SU-DHL-6 (cell line): Measurements from ENCODE around the gene NOTCH2.

ENCODE experiments used
- H2AFZ ChIP-seq: fragments of 200-600 bp; sonication (generic); 2 replicates; pipeline ENCODE4 v1.6.1; 2014; ENCODE audit warnings: low read depth, mild to moderate bottlenecking, moderate library complexity, mixed read lengths, antibody characterized with exemption, low read length; ENCODE audit not compliant: severe bottlenecking
- H3F3A ChIP-seq: fragments of 200-600 bp; shearing (Covaris generic); 2 replicates; pipeline ENCODE4 v1.6.0; 2016; ENCODE audit warnings: antibody characterized with exemption, mild to moderate bottlenecking; ENCODE audit not compliant: insufficient read depth
- H3K27ac ChIP-seq: fragments of 200-600 bp; sonication (generic); 2 replicates; pipeline ENCODE4 v1.5.1; 2016; ENCODE audit warnings: low read depth, mild to moderate bottlenecking, low read length, moderate library complexity, mixed read lengths
- H3K27me3 ChIP-seq: fragments of 200-600 bp; sonication (generic), shearing (Covaris generic); 2 replicates; pipeline ENCODE4 v1.6.0; 2014; ENCODE audit warnings: mild to moderate bottlenecking, low read length
- H3K36me3 ChIP-seq: fragments of 200-600 bp; sonication (generic); 2 replicates; pipeline ENCODE4 v1.6.1; 2014; ENCODE audit warnings: mild to moderate bottlenecking, low read length, mixed read lengths
- H3K4me2 ChIP-seq: fragments of 300-600, 200-600 bp; shearing (Covaris generic), sonication (generic); 2 replicates; pipeline ENCODE4 v1.6.0; 2014; ENCODE audit warnings: low read length, low read depth, mild to moderate bottlenecking; ENCODE audit not compliant: poor library complexity, severe bottlenecking
- H3K4me3 ChIP-seq: fragments of 200-600 bp; sonication (generic); 2 replicates; pipeline ENCODE4 v1.5.1; 2014; ENCODE audit warnings: antibody characterized with exemption, low read length, mild to moderate bottlenecking, mixed read lengths; ENCODE audit not compliant: insufficient read depth, poor library complexity, severe bottlenecking
- H3K79me2 ChIP-seq: fragments of 200-600 bp; sonication (generic); 2 replicates; pipeline ENCODE4 v1.6.1; 2014; ENCODE audit warnings: mild to moderate bottlenecking, low read length, moderate library complexity; ENCODE audit not compliant: insufficient read depth
- H3K9ac ChIP-seq: fragments of 200-600 bp; sonication (generic); 2 replicates; pipeline ENCODE4 v1.7.0; 2014; ENCODE audit warnings: mild to moderate bottlenecking, low read length
- H3K9me2 ChIP-seq: fragments of 200-600 bp; sonication (generic); replicated peaks from 2 replicates; pipeline ENCODE4 v1.6.1; 2014; ENCODE audit warnings: low read length; ENCODE audit not compliant: insufficient read depth
- H3K9me3 ChIP-seq: fragments of 200-600 bp; sonication (generic); 2 replicates; pipeline ENCODE4 v1.6.1; 2014; ENCODE audit warnings: low read length, mixed read lengths; ENCODE audit not compliant: insufficient read depth
- H4K20me1 ChIP-seq: fragments of 200-600 bp; sonication (generic); 2 replicates; pipeline ENCODE4 v1.6.1; 2014; ENCODE audit warnings: low read depth, mild to moderate bottlenecking, antibody characterized with exemption, low read length, moderate library complexity, mixed read lengths
- EZH2phosphoT487 ChIP-seq: fragments of 200-600 bp; sonication (generic), shearing (Covaris generic); conservative IDR thresholded peaks from 2 replicates; pipeline ENCODE4 v1.6.1; 2018; ENCODE audit warnings: mild to moderate bottlenecking, antibody characterized with exemption, low read length, moderate library complexity, mixed read lengths
- TF ChIP-seq, protein P1 (sequence below): fragments of 200-600 bp; sonication (generic); IDR thresholded peaks from one replicate; pipeline ENCODE4 v1.5.1; 2017; ENCODE audit warnings: antibody characterized with exemption, mild to moderate bottlenecking, low read length, moderate library complexity; ENCODE audit not compliant: insufficient read depth, poor library complexity, severe bottlenecking

Gene NOTCH2

DNA sequence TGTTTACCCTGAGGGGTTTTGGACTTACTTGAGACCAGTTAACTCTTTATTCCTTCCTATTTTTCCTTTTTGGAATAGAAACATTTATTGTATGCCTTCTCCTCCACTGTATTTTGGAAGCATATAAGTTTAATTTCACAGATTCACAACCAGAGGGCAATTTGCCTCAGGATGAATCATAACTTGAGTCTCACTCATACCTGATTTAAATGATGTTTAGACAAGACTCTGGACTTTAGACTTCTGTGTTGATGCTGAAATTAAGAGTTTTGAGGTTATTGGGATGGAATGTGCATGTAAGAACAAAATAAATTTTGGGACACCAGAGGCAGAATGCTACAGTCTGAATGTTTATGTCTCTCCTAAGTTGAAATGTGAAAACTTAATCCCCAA is 166.0 kb downstream of the NOTCH2 start:
- Histone ChIP-seq H3K79me2 (no peaks in the 10 kb centered on the region), H2AFZ (no peak overlapping the region), H3K27me3 (no peaks in the 10 kb centered on the region), H3K9ac (no peak overlapping the region), H3F3A (no peaks in the 10 kb centered on the region), H3K9me2 (no peaks in the 10 kb centered on the region), H3K4me2 (no peak overlapping the region), H4K20me1 (no peaks in the 10 kb centered on the region), H3K9me3 (no peaks in the 10 kb centered on the region), H3K36me3 (no peaks in the 10 kb centered on the region), H3K27ac (no peak overlapping the region), H3K4me3 (no peak overlapping the region)
- no peak for TF ChIP-seq EZH2phosphoT487
- TF ChIP-seq, protein P1, sequence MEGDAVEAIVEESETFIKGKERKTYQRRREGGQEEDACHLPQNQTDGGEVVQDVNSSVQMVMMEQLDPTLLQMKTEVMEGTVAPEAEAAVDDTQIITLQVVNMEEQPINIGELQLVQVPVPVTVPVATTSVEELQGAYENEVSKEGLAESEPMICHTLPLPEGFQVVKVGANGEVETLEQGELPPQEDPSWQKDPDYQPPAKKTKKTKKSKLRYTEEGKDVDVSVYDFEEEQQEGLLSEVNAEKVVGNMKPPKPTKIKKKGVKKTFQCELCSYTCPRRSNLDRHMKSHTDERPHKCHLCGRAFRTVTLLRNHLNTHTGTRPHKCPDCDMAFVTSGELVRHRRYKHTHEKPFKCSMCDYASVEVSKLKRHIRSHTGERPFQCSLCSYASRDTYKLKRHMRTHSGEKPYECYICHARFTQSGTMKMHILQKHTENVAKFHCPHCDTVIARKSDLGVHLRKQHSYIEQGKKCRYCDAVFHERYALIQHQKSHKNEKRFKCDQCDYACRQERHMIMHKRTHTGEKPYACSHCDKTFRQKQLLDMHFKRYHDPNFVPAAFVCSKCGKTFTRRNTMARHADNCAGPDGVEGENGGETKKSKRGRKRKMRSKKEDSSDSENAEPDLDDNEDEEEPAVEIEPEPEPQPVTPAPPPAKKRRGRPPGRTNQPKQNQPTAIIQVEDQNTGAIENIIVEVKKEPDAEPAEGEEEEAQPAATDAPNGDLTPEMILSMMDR = no peak

DNA sequence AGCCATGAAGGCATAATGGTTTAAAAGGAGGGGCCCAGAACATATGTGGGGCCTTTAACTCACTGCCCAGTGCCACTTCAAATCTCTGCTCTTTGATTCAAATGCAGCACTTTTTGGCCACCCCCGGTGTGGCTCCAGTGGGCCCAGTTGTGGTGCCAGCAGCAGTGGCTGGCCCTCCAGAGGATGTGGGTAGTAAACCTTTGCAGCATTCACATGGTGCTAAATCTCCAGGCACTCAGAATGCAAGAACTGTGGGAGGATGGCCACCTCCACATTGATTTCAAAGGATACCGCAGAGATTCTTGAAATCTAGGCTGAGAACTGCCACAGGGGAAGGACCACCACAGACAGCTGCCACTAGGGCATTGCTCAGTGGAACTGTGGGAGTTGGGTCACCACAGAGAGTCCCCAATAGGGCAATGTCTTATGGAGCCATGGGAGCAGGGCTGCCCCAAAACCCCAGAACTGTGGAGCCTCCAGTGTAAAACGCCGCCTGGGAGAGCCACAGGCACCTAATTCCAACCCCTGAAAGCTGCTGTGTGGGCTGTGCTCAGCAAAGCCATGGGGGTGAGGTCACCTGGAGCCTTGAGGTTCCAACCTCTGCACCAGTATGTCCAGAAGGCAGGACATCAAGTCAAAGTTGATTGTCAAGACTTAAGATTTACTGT is 166.6 kb downstream of the NOTCH2 start:
- Histone ChIP-seq H3K27ac (no peak overlapping the region), H3K9ac (no peak overlapping the region), H3K4me3 (no peak overlapping the region), H2AFZ (no peak overlapping the region), H3K9me2 (no peaks in the 10 kb centered on the region), H3K79me2 (no peaks in the 10 kb centered on the region), H3F3A (no peaks in the 10 kb centered on the region), H4K20me1 (no peaks in the 10 kb centered on the region), H3K9me3 (no peaks in the 10 kb centered on the region), H3K4me2 (no peak overlapping the region), H3K36me3 (no peaks in the 10 kb centered on the region), H3K27me3 (no peaks in the 10 kb centered on the region)
- TF ChIP-seq EZH2phosphoT487 = no peak
- TF ChIP-seq, protein P1 = no peak

DNA sequence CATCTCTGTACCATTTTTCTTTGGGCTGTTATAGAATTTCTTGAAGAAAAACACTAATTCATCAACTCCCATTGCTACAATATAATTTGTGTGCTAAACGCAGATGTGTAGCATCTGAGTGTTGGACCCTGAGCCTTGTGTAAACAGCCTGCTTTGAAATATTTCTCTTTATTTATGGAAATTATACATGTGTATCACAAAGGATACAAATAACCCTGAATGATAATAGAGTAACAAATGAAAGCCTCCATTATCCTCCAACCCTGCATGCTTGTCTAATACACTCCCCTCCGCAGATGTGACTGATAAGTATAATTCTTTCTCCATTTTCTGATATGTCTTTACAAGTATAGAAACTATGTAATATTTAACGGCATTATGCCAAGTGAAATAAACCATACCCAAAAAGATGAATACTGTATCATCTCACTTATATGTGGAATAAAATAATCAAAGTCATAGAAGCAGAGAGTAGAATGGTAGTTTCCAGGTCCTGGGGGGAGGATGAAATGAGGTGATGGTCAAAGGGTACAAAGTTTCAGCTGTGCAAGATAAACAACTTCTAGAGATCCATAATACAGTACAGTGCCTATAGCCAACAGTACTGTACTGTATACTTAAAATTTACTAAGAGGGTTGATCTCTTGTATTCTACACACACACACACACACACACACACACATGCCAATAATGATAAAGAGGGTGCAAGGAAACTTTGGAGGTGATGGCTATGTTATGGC is 170.3 kb downstream of the NOTCH2 start:
- H4K20me1 ChIP-seq = no peaks in the 10 kb centered on the region
- no peak overlapping the region for H3K27ac ChIP-seq
- H3K9me2 ChIP-seq = no peaks in the 10 kb centered on the region
- no peak overlapping the region for H2AFZ ChIP-seq
- no peaks in the 10 kb centered on the region for H3K79me2 ChIP-seq
- no peak for TF ChIP-seq EZH2phosphoT487
- TF ChIP-seq, protein P1 = no peak
- H3F3A ChIP-seq = no peaks in the 10 kb centered on the region
- no peaks in the 10 kb centered on the region for H3K36me3 ChIP-seq
- no peak overlapping the region for H3K9ac ChIP-seq
- no peaks in the 10 kb centered on the region for H3K27me3 ChIP-seq
- H3K9me3 ChIP-seq = no peaks in the 10 kb centered on the region
- H3K4me3 ChIP-seq = no peak overlapping the region
- H3K4me2 ChIP-seq = no peak overlapping the region
